ENCODE results near the gene TRIO. TPM values are rescaled to one million over a fixed set of nuclear protein-coding genes. Genes with fewer than 3 reads are reported as not detected.

Gene TRIO
- total RNA-seq, 1 donor from 2014 or later, result 163 TPM

- H3K27ac Mint-ChIP-seq, result no peak overlapping the region
- H3K36me3 Mint-ChIP-seq (ENCODE audit: insufficient read depth), result peaks cover 43% of the 10 kb centered on the region
- TF ChIP-seq CTCF (IDR thresholded peaks at IDR 0.05; ENCODE audit: unreplicated experiment), result no peak
- DNase-seq (ENCODE audit: low spot score, unreplicated experiment), result no peak
- H3K4me3 Mint-ChIP-seq (ENCODE audit: low read depth), result no peak overlapping the region
- H3K4me1 Mint-ChIP-seq (ENCODE audit: low read depth), result no peaks in the 10 kb centered on the region
- H3K27me3 Mint-ChIP-seq, result no peaks in the 10 kb centered on the region
- H3K9me3 Mint-ChIP-seq (ENCODE audit: low read depth), result no peaks in the 10 kb centered on the region
Measured at GRCh38 chr5:14489643-14490042, 346.5 kb downstream of the TRIO start.

GRCh38 chr5:14490309-14490711, 347.2 kb downstream of the TRIO start:
- Mint-ChIP-seq H3K27me3 (no peaks in the 10 kb centered on the region), H3K4me1 (ENCODE audit: low read depth) (no peaks in the 10 kb centered on the region), H3K4me3 (ENCODE audit: low read depth) (no peak overlapping the region), H3K9me3 (ENCODE audit: low read depth) (no peaks in the 10 kb centered on the region), H3K27ac (no peak overlapping the region), H3K36me3 (ENCODE audit: insufficient read depth) (peaks cover 39% of the 10 kb centered on the region)
- DNase-seq (ENCODE audit: low spot score, unreplicated experiment), result no peak
- no peak for TF ChIP-seq CTCF (IDR thresholded peaks at IDR 0.05; ENCODE audit: unreplicated experiment)

GRCh38 chr5:14491015-14491915, 348.1 kb downstream of the TRIO start:
- no peaks in the 10 kb centered on the region for H3K9me3 Mint-ChIP-seq (ENCODE audit: low read depth)

GRCh38 chr5:14492331-14492964, 349.3 kb downstream of the TRIO start:
- Mint-ChIP-seq H3K9me3 (ENCODE audit: low read depth) (no peaks in the 10 kb centered on the region), H3K27ac (no peak overlapping the region), H3K27me3 (no peaks in the 10 kb centered on the region), H3K4me3 (ENCODE audit: low read depth) (no peak overlapping the region), H3K36me3 (ENCODE audit: insufficient read depth) (peaks cover 36% of the 10 kb centered on the region), H3K4me1 (ENCODE audit: low read depth) (no peaks in the 10 kb centered on the region)
- no peak for DNase-seq (ENCODE audit: low spot score, unreplicated experiment)
- TF ChIP-seq CTCF (IDR thresholded peaks at IDR 0.05; ENCODE audit: unreplicated experiment), result no peak

More at GRCh38 chr5:14491015-14491915, 348.1 kb downstream of the TRIO start:
- H3K27me3 Mint-ChIP-seq, result no peaks in the 10 kb centered on the region
- no peak overlapping the region for H3K4me3 Mint-ChIP-seq (ENCODE audit: low read depth)
- peaks cover 37% of the 10 kb centered on the region for H3K36me3 Mint-ChIP-seq (ENCODE audit: insufficient read depth)
- no peak for TF ChIP-seq CTCF (IDR thresholded peaks at IDR 0.05; ENCODE audit: unreplicated experiment)
- DNase-seq (ENCODE audit: low spot score, unreplicated experiment), result no peak
- H3K27ac Mint-ChIP-seq, result peak overlapping the region; percentile 69
- no peaks in the 10 kb centered on the region for H3K4me1 Mint-ChIP-seq (ENCODE audit: low read depth)

GRCh38 chr5:14495301-14495700, 352.2 kb downstream of the TRIO start:
- Mint-ChIP-seq H3K27ac (no peak overlapping the region), H3K4me3 (ENCODE audit: low read depth) (no peak overlapping the region), H3K9me3 (ENCODE audit: low read depth) (no peaks in the 10 kb centered on the region), H3K4me1 (ENCODE audit: low read depth) (no peaks in the 10 kb centered on the region), H3K27me3 (no peaks in the 10 kb centered on the region), H3K36me3 (ENCODE audit: insufficient read depth) (peaks cover 23% of the 10 kb centered on the region)
- TF ChIP-seq CTCF (IDR thresholded peaks at IDR 0.05; ENCODE audit: unreplicated experiment), result no peak
- no peak for DNase-seq (ENCODE audit: low spot score, unreplicated experiment)

All from progenitor cell of endocrine pancreas (in vitro differentiated cells).